Measurements from ENCODE around the gene LITAFD. TPM values are rescaled to one million over a fixed set of nuclear protein-coding genes. Genes with fewer than 3 reads are reported as not detected.

Gene LITAFD
- total and polyA plus RNA-seq, 10 of the 15 experiments (the other 5 are each of a cell fraction or from before 2014, with no cell fraction given), result not detected

Other genes with a start within 250 kb of the LITAFD start
- gene ABAT, start 207.7 kb upstream of the LITAFD start, total RNA-seq (2014; rRNA removed), result 1.8 and 1.9 TPM in 2 replicates
- gene ABAT, start 207.7 kb upstream of the LITAFD start, total RNA-seq (2014; rRNA removed; fragmentation: Illumina TruSeq; extraction: Trizol), result 1.8 and 1.9 TPM in 2 replicates
- gene ABAT, start 207.7 kb upstream of the LITAFD start, total RNA-seq (2021), result 2.6 and 2.8 TPM in 2 replicates
- 7.0 and 10.6 TPM in 2 replicates for gene ABAT, start 207.7 kb upstream of the LITAFD start, polyA plus RNA-seq (2011; rRNA removed)
- 2.8 and 3.2 TPM in 2 replicates for gene ABAT, start 207.7 kb upstream of the LITAFD start, polyA plus RNA-seq (2014; fragmentation: Illumina TruSeq; extraction: Trizol)
- 1 to 10 TPM; 1.0 to 1.1 TPM for gene ABAT, start 207.7 kb upstream of the LITAFD start, polyA plus RNA-seq (2014; fragmentation: Nextera tagmentation; extraction: Ambion mirVana)
- gene ABAT, start 207.7 kb upstream of the LITAFD start, polyA plus RNA-seq (2014; rRNA removed), result 2.4 and 2.6 TPM in 2 replicates
- 1 to 10 TPM; 1.8 to 1.9 TPM for gene ABAT, start 207.7 kb upstream of the LITAFD start, polyA plus RNA-seq (2016; fragmentation: Nextera tagmentation; extraction: Ambion mirVana)
- gene TMEM186, start 84.7 kb upstream of the LITAFD start, total RNA-seq (2014; rRNA removed), result 9.0 and 10.6 TPM in 2 replicates
- gene TMEM186, start 84.7 kb upstream of the LITAFD start, total RNA-seq (2014; rRNA removed; fragmentation: Illumina TruSeq; extraction: Trizol), result 11.9 and 13.0 TPM in 2 replicates
- gene TMEM186, start 84.7 kb upstream of the LITAFD start, total RNA-seq (2021), result 15.8 and 16.9 TPM in 2 replicates
- gene TMEM186, start 84.7 kb upstream of the LITAFD start, polyA plus RNA-seq (2011; rRNA removed), result 12.8 and 15.8 TPM in 2 replicates
- gene TMEM186, start 84.7 kb upstream of the LITAFD start, polyA plus RNA-seq (2014; fragmentation: Illumina TruSeq; extraction: Trizol), result 15.4 and 16.7 TPM in 2 replicates
- gene TMEM186, start 84.7 kb upstream of the LITAFD start, polyA plus RNA-seq (2014; fragmentation: Nextera tagmentation; extraction: Ambion mirVana), result 10 to 100 TPM; 27.3 to 28.9 TPM
- 17.2 and 17.4 TPM in 2 replicates for gene TMEM186, start 84.7 kb upstream of the LITAFD start, polyA plus RNA-seq (2014; rRNA removed)
- gene TMEM186, start 84.7 kb upstream of the LITAFD start, polyA plus RNA-seq (2016; fragmentation: Nextera tagmentation; extraction: Ambion mirVana), result 10 to 100 TPM; 23.3 to 28.1 TPM
- 52.0 and 52.3 TPM in 2 replicates for gene PMM2, start 84.5 kb upstream of the LITAFD start, total RNA-seq (2014; rRNA removed)
- 56.2 and 58.1 TPM in 2 replicates for gene PMM2, start 84.5 kb upstream of the LITAFD start, total RNA-seq (2014; rRNA removed; fragmentation: Illumina TruSeq; extraction: Trizol)
- gene PMM2, start 84.5 kb upstream of the LITAFD start, total RNA-seq (2021), result 51.6 and 61.4 TPM in 2 replicates
- gene PMM2, start 84.5 kb upstream of the LITAFD start, polyA plus RNA-seq (2011; rRNA removed), result 33.2 and 46.7 TPM in 2 replicates
- gene PMM2, start 84.5 kb upstream of the LITAFD start, polyA plus RNA-seq (2014; fragmentation: Illumina TruSeq; extraction: Trizol), result 69.4 and 108 TPM in 2 replicates
- gene PMM2, start 84.5 kb upstream of the LITAFD start, polyA plus RNA-seq (2014; fragmentation: Nextera tagmentation; extraction: Ambion mirVana), result 10 to 100 TPM; 22.6 to 24.2 TPM
- gene PMM2, start 84.5 kb upstream of the LITAFD start, polyA plus RNA-seq (2014; rRNA removed), result 57.5 TPM in 2 replicates
- gene PMM2, start 84.5 kb upstream of the LITAFD start, polyA plus RNA-seq (2016; fragmentation: Nextera tagmentation; extraction: Ambion mirVana), result 10 to 100 TPM; 47.8 to 52.6 TPM
- gene CARHSP1, start 13.3 kb upstream of the LITAFD start, total RNA-seq (2014; rRNA removed), result 92.3 and 109 TPM in 2 replicates
- 40.5 and 45.0 TPM in 2 replicates for gene CARHSP1, start 13.3 kb upstream of the LITAFD start, total RNA-seq (2014; rRNA removed; fragmentation: Illumina TruSeq; extraction: Trizol)
- 61.3 and 68.6 TPM in 2 replicates for gene CARHSP1, start 13.3 kb upstream of the LITAFD start, total RNA-seq (2021)
- gene CARHSP1, start 13.3 kb upstream of the LITAFD start, polyA plus RNA-seq (2011; rRNA removed), result 39.2 and 65.3 TPM in 2 replicates
- 24.7 and 34.1 TPM in 2 replicates for gene CARHSP1, start 13.3 kb upstream of the LITAFD start, polyA plus RNA-seq (2014; fragmentation: Illumina TruSeq; extraction: Trizol)
- gene CARHSP1, start 13.3 kb upstream of the LITAFD start, polyA plus RNA-seq (2014; fragmentation: Nextera tagmentation; extraction: Ambion mirVana), result 1 to 10 TPM; 5.5 to 8.4 TPM
- 104 and 112 TPM in 2 replicates for gene CARHSP1, start 13.3 kb upstream of the LITAFD start, polyA plus RNA-seq (2014; rRNA removed)
- gene CARHSP1, start 13.3 kb upstream of the LITAFD start, polyA plus RNA-seq (2016; fragmentation: Nextera tagmentation; extraction: Ambion mirVana), result 10 to 100 TPM; 83.2 to 86.2 TPM
- 74.3 and 81.3 TPM in 2 replicates for gene USP7, start 81.6 kb downstream of the LITAFD start, total RNA-seq (2014; rRNA removed)
- 68.0 and 68.9 TPM in 2 replicates for gene USP7, start 81.6 kb downstream of the LITAFD start, total RNA-seq (2014; rRNA removed; fragmentation: Illumina TruSeq; extraction: Trizol)
- gene USP7, start 81.6 kb downstream of the LITAFD start, total RNA-seq (2021), result 133 and 138 TPM in 2 replicates
- 86.4 and 100 TPM in 2 replicates for gene USP7, start 81.6 kb downstream of the LITAFD start, polyA plus RNA-seq (2011; rRNA removed)
- gene USP7, start 81.6 kb downstream of the LITAFD start, polyA plus RNA-seq (2014; fragmentation: Illumina TruSeq; extraction: Trizol), result 107 and 144 TPM in 2 replicates
- 10 to 100 TPM; 20.8 to 25.0 TPM for gene USP7, start 81.6 kb downstream of the LITAFD start, polyA plus RNA-seq (2014; fragmentation: Nextera tagmentation; extraction: Ambion mirVana)
- 53.0 and 57.4 TPM in 2 replicates for gene USP7, start 81.6 kb downstream of the LITAFD start, polyA plus RNA-seq (2014; rRNA removed)
- 10 to 100 TPM; 16.2 to 18.6 TPM for gene USP7, start 81.6 kb downstream of the LITAFD start, polyA plus RNA-seq (2016; fragmentation: Nextera tagmentation; extraction: Ambion mirVana)
- gene HAPSTR1, start 209.3 kb downstream of the LITAFD start, total RNA-seq (2014; rRNA removed), result 37.5 and 43.6 TPM in 2 replicates
- gene HAPSTR1, start 209.3 kb downstream of the LITAFD start, total RNA-seq (2014; rRNA removed; fragmentation: Illumina TruSeq; extraction: Trizol), result 36.4 and 37.2 TPM in 2 replicates
- gene HAPSTR1, start 209.3 kb downstream of the LITAFD start, total RNA-seq (2021), result 50.3 and 52.5 TPM in 2 replicates
- 32.5 and 43.1 TPM in 2 replicates for gene HAPSTR1, start 209.3 kb downstream of the LITAFD start, polyA plus RNA-seq (2011; rRNA removed)
- 22.7 and 25.4 TPM in 2 replicates for gene HAPSTR1, start 209.3 kb downstream of the LITAFD start, polyA plus RNA-seq (2014; fragmentation: Illumina TruSeq; extraction: Trizol)
- 10 to 100 TPM in 1 of 2 experiments, 1 to 10 TPM in 1; 8.7 to 12.5 TPM for gene HAPSTR1, start 209.3 kb downstream of the LITAFD start, polyA plus RNA-seq (2014; fragmentation: Nextera tagmentation; extraction: Ambion mirVana)
- 21.7 and 23.5 TPM in 2 replicates for gene HAPSTR1, start 209.3 kb downstream of the LITAFD start, polyA plus RNA-seq (2014; rRNA removed)
- 10 to 100 TPM; 10.3 to 11.7 TPM for gene HAPSTR1, start 209.3 kb downstream of the LITAFD start, polyA plus RNA-seq (2016; fragmentation: Nextera tagmentation; extraction: Ambion mirVana)